ENCODE results near the gene MANSC1.

The MANSC1 gene

GRCh38 chr12:12349711-12350665, at the start of gene MANSC1:
MANSC1 (minus strand) TSS chr12:12350242; CDS start chr12:12343314, 6,928 bp downstream.
- TF ChIP-seq CTCF (conservative IDR thresholded peaks at IDR 0.05): peak; percentile 53
- peak; percentile 54; the same call in 1 of the 2 replicates for TF ChIP-seq ZFX (IDR thresholded peaks at IDR 0.05)

GRCh38 chr12:12399161-12399560, 49.1 kb upstream of the MANSC1 start:
- TF ChIP-seq CTCF (conservative IDR thresholded peaks at IDR 0.05) (no peak), ZFX (IDR thresholded peaks at IDR 0.05) (no peak)
- H3K27ac ChIP-seq: no peak overlapping the region

More at GRCh38 chr12:12349711-12350665, at the start of gene MANSC1:
- H3K27ac ChIP-seq: peak within 1 kb of the TSS; percentile 87

- H3K27ac ChIP-seq: no peak overlapping the region; the same call in 1 of the 2 replicates
- TF ChIP-seq CTCF (conservative IDR thresholded peaks at IDR 0.05): no peak; the same call in 1 of the 2 replicates
- TF ChIP-seq ZFX (IDR thresholded peaks at IDR 0.05): no peak
Observed at GRCh38 chr12:12398026-12398859, 48.2 kb upstream of the MANSC1 start.

GRCh38 chr12:12397184-12397583, 47.1 kb upstream of the MANSC1 start:
- no peak for TF ChIP-seq CTCF (conservative IDR thresholded peaks at IDR 0.05)
- no peak for TF ChIP-seq ZFX (IDR thresholded peaks at IDR 0.05)

GRCh38 chr12:12396694-12397093, 46.7 kb upstream of the MANSC1 start:
- TF ChIP-seq CTCF (conservative IDR thresholded peaks at IDR 0.05) (no peak), ZFX (IDR thresholded peaks at IDR 0.05) (no peak)
- H3K27ac ChIP-seq: no peak overlapping the region

More at GRCh38 chr12:12397184-12397583, 47.1 kb upstream of the MANSC1 start:
- no peak overlapping the region for H3K27ac ChIP-seq

- no peak overlapping the region for H3K27ac ChIP-seq
- no peak for TF ChIP-seq ZFX (IDR thresholded peaks at IDR 0.05)
- no peak for TF ChIP-seq CTCF (conservative IDR thresholded peaks at IDR 0.05)
Observed at GRCh38 chr12:12393171-12393570, 43.1 kb upstream of the MANSC1 start.
